GM12878 (cell line): ENCODE results near the gene TMPRSS6. TPM values are rescaled to one million over a fixed set of nuclear protein-coding genes. Genes with fewer than 3 reads are reported as not detected.

ENCODE experiments used
- BCL11A ChIP-seq: IDR thresholded peaks from 2 replicates; pipeline ENCODE4 v1.6.1; 2011; ENCODE audit warnings: low read depth, low read length
- CBFB ChIP-seq: IDR thresholded peaks from 2 replicates; pipeline ENCODE4 v1.6.1; 2016; ENCODE audit warnings: antibody characterized with exemption, low read depth
- CBX5 ChIP-seq: sonication (generic); IDR thresholded peaks from 2 replicates; pipeline ENCODE4 v1.6.1; 2016; ENCODE audit warnings: low read depth, moderate library complexity, mild to moderate bottlenecking, inconsistent platforms
- CEBPB ChIP-seq, 2 experiments: fragments of 150-350 bp in 1 of 2; IDR thresholded peaks; 2 replicates each; pipeline ENCODE4 v1.6.1; 2012 to 2014; ENCODE audit warnings: low read depth in 2 of 2, low read length in 2 of 2, borderline replicate concordance in 1 of 2, inconsistent platforms in 1 of 2
- CHD4 ChIP-seq: fragments of 200-600 bp; sonication (generic); IDR thresholded peaks from 2 replicates; pipeline ENCODE4 v1.6.1; 2016; ENCODE audit warnings: mild to moderate bottlenecking
- EED ChIP-seq: sonication (generic); IDR thresholded peaks from 2 replicates; pipeline ENCODE4 v1.6.1; 2016; ENCODE audit warnings: antibody characterized with exemption, low read depth
- EGR1 ChIP-seq, 2 experiments: IDR thresholded peaks; 1 replicate in 1 of 2; 2 replicates in 1 of 2; pipeline ENCODE4 v1.6.1; 2011 to 2012; ENCODE audit warnings: low read depth in 2 of 2, low read length in 2 of 2, borderline replicate concordance in 1 of 2, mild to moderate bottlenecking in 1 of 2, moderate library complexity in 1 of 2
- FOXM1 ChIP-seq: IDR thresholded peaks from 2 replicates; pipeline ENCODE4 v1.6.1; 2012; ENCODE audit warnings: low read depth, mild to moderate bottlenecking, inconsistent platforms, low read length, moderate library complexity
- GABPA ChIP-seq: IDR thresholded peaks from 2 replicates; pipeline ENCODE4 v1.6.1; 2014; ENCODE audit warnings: antibody characterized with exemption, low read depth, mild to moderate bottlenecking, inconsistent platforms
- JUNB ChIP-seq: IDR thresholded peaks from 2 replicates; pipeline ENCODE4 v1.6.1; 2016; ENCODE audit warnings: antibody characterized with exemption, mild to moderate bottlenecking
- MEF2A ChIP-seq: IDR thresholded peaks from 2 replicates; pipeline ENCODE4 v1.6.1; 2011; ENCODE audit warnings: low read depth, mild to moderate bottlenecking, low read length, moderate library complexity; ENCODE audit not compliant: insufficient read depth
- MEF2B ChIP-seq: fragments of 450-650 bp; IDR thresholded peaks from 2 replicates; pipeline ENCODE4 v1.6.1; 2018; ENCODE audit warnings: mild to moderate bottlenecking, moderate library complexity; ENCODE audit not compliant: partially characterized antibody, poor library complexity, severe bottlenecking
- MTA3 ChIP-seq: IDR thresholded peaks from 2 replicates; pipeline ENCODE4 v1.6.1; 2012; ENCODE audit warnings: low read length, inconsistent platforms, borderline replicate concordance
- NR2F1 ChIP-seq: fragments of 450-650 bp; conservative IDR thresholded peaks from 2 replicates; pipeline ENCODE4 v1.6.1; 2017; ENCODE audit warnings: mild to moderate bottlenecking
- POLR2A ChIP-seq: IDR thresholded peaks from 2 replicates; pipeline ENCODE4 v1.6.1; 2011; ENCODE audit warnings: low read depth, mild to moderate bottlenecking, low read length
- SUPT20H ChIP-seq: IDR thresholded peaks from 2 replicates; pipeline ENCODE4 v1.6.1; 2011; ENCODE audit warnings: low read depth, mild to moderate bottlenecking, low read length, moderate library complexity, borderline replicate concordance; ENCODE audit not compliant: control insufficient read depth
- TCF12 ChIP-seq: IDR thresholded peaks from 2 replicates; pipeline ENCODE4 v1.6.1; 2011; ENCODE audit warnings: low read depth, mild to moderate bottlenecking, low read length
- ZBED1 ChIP-seq: IDR thresholded peaks from 2 replicates; pipeline ENCODE4 v1.6.1; 2016; ENCODE audit warnings: borderline replicate concordance
- ZZZ3 ChIP-seq: IDR thresholded peaks from 2 replicates; pipeline ENCODE4 v1.6.1; 2011; ENCODE audit warnings: low read depth; ENCODE audit not compliant: control insufficient read depth, insufficient read length
- polyA plus RNA-seq, 11 experiments: library from polyadenylated mRNA; depleted of rRNA in 4 of 11; unstranded in 6 of 11; stranded (reverse) in 5 of 11; fragments of >200 nt; fragmentation: Nextera tagmentation in 4 of 11; fragmentation: Illumina TruSeq in 1 of 11; extraction: Ambion mirVana in 4 of 11; extraction: Trizol in 1 of 11; gene quantifications; 1 replicate in 1 of 11; 2 replicates in 10 of 11; pipeline versions ENCODE4 v1.2.1 to v1.2.3, GENCODE V29; 2011 to 2016; ENCODE audit warnings: inconsistent platforms in 2 of 11, missing spikeins in 2 of 11, low read depth in 1 of 11
- total RNA-seq, 4 experiments: library from RNA; depleted of rRNA in 3 of 4; stranded (reverse); fragments of >200 nt in 3 of 4; fragmentation: Illumina TruSeq in 1 of 4; extraction: Trizol in 1 of 4; gene quantifications; 2 replicates each; pipeline versions ENCODE4 v1.2.1 to v1.2.3, GENCODE V29; 2013 to 2021
- TF ChIP-seq, protein P1 (sequence below): fragments of 450-650 bp; IDR thresholded peaks from 2 replicates; pipeline ENCODE4 v1.6.1; 2016; ENCODE audit warnings: mild to moderate bottlenecking, moderate library complexity, borderline replicate concordance
- TF ChIP-seq, protein P2 (sequence below): IDR thresholded peaks from 2 replicates; pipeline ENCODE4 v1.6.1; 2012; ENCODE audit warnings: low read depth, low read length, improper control_type of control experiment
- TF ChIP-seq, protein P3 (sequence below): IDR thresholded peaks from 2 replicates; pipeline ENCODE4 v1.6.1; 2011; ENCODE audit warnings: mild to moderate bottlenecking, low read depth, low read length, moderate library complexity; ENCODE audit not compliant: insufficient replicate concordance

Gene TMPRSS6
- total and polyA plus RNA-seq, 10 of the 15 experiments (the other 5 are each of a cell fraction or from before 2014, with no cell fraction given): 0.06 to 0.69 (median 0.19) TPM; not detected in 6

DNA sequence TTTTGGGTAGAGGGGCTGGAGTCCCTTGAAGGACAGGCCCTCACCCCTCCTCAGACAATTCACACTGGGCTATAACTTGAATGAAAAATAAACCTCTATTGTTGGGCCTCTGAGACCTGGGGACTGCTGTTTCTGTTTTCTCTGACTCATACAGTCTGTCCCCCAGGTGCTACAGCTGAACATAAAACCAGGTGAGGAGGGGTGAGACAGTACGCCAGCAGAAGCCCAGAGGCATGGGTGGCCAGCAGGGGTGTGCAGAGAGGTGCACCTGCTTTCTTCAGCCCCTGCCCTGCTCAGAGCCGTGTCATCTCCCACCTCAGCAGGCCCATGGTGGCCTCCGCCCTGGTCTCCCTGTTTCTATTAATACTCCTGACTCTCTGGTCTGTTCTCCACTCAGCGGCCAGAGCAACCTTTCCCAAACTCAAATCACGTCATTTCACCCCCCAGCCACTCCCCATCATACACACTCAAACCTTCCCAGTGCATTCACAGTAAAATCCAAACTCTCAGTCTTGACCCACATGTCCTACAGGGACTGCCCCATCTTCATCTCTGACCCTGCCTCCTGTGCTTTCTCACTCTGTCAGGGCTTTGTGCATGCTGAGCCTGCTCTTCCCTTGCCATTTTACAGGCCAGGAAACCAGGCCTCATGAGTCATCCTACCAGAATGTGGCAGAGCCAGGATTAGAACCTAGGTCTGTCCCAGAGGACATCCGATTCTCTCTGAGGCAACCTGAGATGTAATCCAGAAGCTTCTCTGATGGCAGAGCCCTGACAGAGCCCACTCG, 45.6 kb upstream of the TMPRSS6 start (continued):
- no peak for TF ChIP-seq MEF2B
- TF ChIP-seq, protein P1, sequence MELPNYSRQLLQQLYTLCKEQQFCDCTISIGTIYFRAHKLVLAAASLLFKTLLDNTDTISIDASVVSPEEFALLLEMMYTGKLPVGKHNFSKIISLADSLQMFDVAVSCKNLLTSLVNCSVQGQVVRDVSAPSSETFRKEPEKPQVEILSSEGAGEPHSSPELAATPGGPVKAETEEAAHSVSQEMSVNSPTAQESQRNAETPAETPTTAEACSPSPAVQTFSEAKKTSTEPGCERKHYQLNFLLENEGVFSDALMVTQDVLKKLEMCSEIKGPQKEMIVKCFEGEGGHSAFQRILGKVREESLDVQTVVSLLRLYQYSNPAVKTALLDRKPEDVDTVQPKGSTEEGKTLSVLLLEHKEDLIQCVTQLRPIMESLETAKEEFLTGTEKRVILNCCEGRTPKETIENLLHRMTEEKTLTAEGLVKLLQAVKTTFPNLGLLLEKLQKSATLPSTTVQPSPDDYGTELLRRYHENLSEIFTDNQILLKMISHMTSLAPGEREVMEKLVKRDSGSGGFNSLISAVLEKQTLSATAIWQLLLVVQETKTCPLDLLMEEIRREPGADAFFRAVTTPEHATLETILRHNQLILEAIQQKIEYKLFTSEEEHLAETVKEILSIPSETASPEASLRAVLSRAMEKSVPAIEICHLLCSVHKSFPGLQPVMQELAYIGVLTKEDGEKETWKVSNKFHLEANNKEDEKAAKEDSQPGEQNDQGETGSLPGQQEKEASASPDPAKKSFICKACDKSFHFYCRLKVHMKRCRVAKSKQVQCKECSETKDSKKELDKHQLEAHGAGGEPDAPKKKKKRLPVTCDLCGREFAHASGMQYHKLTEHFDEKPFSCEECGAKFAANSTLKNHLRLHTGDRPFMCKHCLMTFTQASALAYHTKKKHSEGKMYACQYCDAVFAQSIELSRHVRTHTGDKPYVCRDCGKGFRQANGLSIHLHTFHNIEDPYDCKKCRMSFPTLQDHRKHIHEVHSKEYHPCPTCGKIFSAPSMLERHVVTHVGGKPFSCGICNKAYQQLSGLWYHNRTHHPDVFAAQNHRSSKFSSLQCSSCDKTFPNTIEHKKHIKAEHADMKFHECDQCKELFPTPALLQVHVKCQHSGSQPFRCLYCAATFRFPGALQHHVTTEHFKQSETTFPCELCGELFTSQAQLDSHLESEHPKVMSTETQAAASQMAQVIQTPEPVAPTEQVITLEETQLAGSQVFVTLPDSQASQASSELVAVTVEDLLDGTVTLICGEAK: no peak
- peak; percentile 69; the same call in 1 of the 2 replicates for TF ChIP-seq TCF12
- TF ChIP-seq, protein P2, sequence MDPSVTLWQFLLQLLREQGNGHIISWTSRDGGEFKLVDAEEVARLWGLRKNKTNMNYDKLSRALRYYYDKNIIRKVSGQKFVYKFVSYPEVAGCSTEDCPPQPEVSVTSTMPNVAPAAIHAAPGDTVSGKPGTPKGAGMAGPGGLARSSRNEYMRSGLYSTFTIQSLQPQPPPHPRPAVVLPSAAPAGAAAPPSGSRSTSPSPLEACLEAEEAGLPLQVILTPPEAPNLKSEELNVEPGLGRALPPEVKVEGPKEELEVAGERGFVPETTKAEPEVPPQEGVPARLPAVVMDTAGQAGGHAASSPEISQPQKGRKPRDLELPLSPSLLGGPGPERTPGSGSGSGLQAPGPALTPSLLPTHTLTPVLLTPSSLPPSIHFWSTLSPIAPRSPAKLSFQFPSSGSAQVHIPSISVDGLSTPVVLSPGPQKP: no peak
- TF ChIP-seq SUPT20H: no peak
- TF ChIP-seq GABPA: no peak
- TF ChIP-seq JUNB: peak; percentile 55; the same call in 1 of the 2 replicates
- TF ChIP-seq BCL11A: 0 out of 2 replicates have a peak, but pooled peaks have one; percentile 29
- TF ChIP-seq POLR2A: no peak
- peak; percentile 75 for TF ChIP-seq EED
- TF ChIP-seq CBX5: 0 out of 2 replicates have a peak, but pooled peaks have one; percentile 63
- TF ChIP-seq CEBPB (IDR thresholded peaks at IDR 0.05; ENCODE audit: borderline replicate concordance in 1 of 2, low read depth in 2 of 2, low read length in 2 of 2): no peak
- TF ChIP-seq NR2F1: no peak
- TF ChIP-seq EGR1 (IDR thresholded peaks at IDR 0.05; ENCODE audit: borderline replicate concordance in 1 of 2, low read depth in 2 of 2, low read length in 2 of 2): no peak
- no peak; the same call in 1 of the 2 replicates for TF ChIP-seq MEF2A
- no peak for TF ChIP-seq ZZZ3
- TF ChIP-seq MTA3: no peak
- no peak for TF ChIP-seq CHD4
- peak; percentile 42; the same call in 1 of the 2 replicates for TF ChIP-seq CBFB
- no peak for TF ChIP-seq ZBED1
- TF ChIP-seq, protein P3, sequence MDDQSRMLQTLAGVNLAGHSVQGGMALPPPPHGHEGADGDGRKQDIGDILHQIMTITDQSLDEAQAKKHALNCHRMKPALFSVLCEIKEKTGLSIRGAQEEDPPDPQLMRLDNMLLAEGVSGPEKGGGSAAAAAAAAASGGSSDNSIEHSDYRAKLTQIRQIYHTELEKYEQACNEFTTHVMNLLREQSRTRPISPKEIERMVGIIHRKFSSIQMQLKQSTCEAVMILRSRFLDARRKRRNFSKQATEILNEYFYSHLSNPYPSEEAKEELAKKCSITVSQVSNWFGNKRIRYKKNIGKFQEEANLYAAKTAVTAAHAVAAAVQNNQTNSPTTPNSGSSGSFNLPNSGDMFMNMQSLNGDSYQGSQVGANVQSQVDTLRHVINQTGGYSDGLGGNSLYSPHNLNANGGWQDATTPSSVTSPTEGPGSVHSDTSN: no peak
- peak; percentile 24; the same call in 1 of the 2 replicates for TF ChIP-seq FOXM1
